Tibial nerve (tissue), 4 donors: ENCODE data around the gene COA6. TPM values are rescaled to one million over a fixed set of nuclear protein-coding genes. Genes with fewer than 3 reads are reported as not detected.

ENCODE experiments used
- DNase-seq, 2 donors: peaks; one replicate each; pipeline ENCODE4 v3.0.0-alpha.2; 2019; ENCODE audit warnings: low spot score in 2 of 2
- H3K27ac ChIP-seq, 4 donors: fragments of 200-600 bp; sonication (generic) in 3 of 4; one replicate each; pipeline ENCODE4 v1.5.1; 2017 to 2019; ENCODE audit warnings: mild to moderate bottlenecking in 1 of 4
- H3K27me3 ChIP-seq, 2 donors: fragments of 200-600 bp; sonication (generic) in 1 of 2; one replicate each; pipeline versions ENCODE4 v1.5.1 to v1.6.0; 2017 to 2019
- H3K36me3 ChIP-seq, 3 donors: fragments of 200-600 bp; sonication (generic); one replicate each; pipeline ENCODE4 v1.5.1; 2018 to 2019
- H3K4me1 ChIP-seq, 4 donors: fragments of 200-600 bp; sonication (generic) in 3 of 4; one replicate each; pipeline ENCODE4 v1.5.1; 2017 to 2019
- H3K4me3 ChIP-seq, 4 donors: fragments of 200-600 bp; sonication (generic) in 3 of 4; one replicate each; pipeline ENCODE4 v1.5.1; 2017 to 2019; ENCODE audit warnings: mild to moderate bottlenecking in 1 of 4, moderate library complexity in 1 of 4
- H3K9me3 ChIP-seq, 4 donors: fragments of 200-600 bp; sonication (generic) in 3 of 4; one replicate each; pipeline ENCODE4 v1.5.1; 2017 to 2019
- CTCF ChIP-seq, 5 experiments: fragments of 200-600 bp in 3 of 5; fragments of 450-650 bp in 2 of 5; sonication (generic) in 3 of 5; IDR thresholded peaks; one replicate each; pipeline ENCODE4 v1.5.1; 2016 to 2019; ENCODE audit warnings: antibody characterized with exemption in 5 of 5, mild to moderate bottlenecking in 3 of 5, moderate library complexity in 2 of 5
- EP300 ChIP-seq, 2 donors: sonication (generic); formaldehyde crosslinking; IDR thresholded peaks; one replicate each; pipeline ENCODE4 v1.6.1; 2017; ENCODE audit warnings: antibody characterized with exemption in 2 of 2, mild to moderate bottlenecking in 1 of 2
- POLR2A ChIP-seq, 2 donors: fragments of 450-650 bp; IDR thresholded peaks; one replicate each; pipeline ENCODE4 v1.6.1; 2017; ENCODE audit warnings: antibody characterized with exemption in 2 of 2, mild to moderate bottlenecking in 2 of 2, moderate library complexity in 2 of 2
- WGBS, 2 donors: methylation state at CpG; one replicate each; pipeline ENCODE4 v1.1.5; 2018; 5-methylcytosine and 5-hydroxymethylcytosine counted together
- total RNA-seq, 4 donors: library from RNA; depleted of rRNA; stranded (reverse); fragments of >200 nt; gene quantifications; one replicate each; pipeline ENCODE4 v1.1.0, GENCODE V29; 2016

Gene COA6
- total RNA-seq, 4 donors from 2014 or later: 11.1 to 25.6 (median 18.6) TPM

DNA sequence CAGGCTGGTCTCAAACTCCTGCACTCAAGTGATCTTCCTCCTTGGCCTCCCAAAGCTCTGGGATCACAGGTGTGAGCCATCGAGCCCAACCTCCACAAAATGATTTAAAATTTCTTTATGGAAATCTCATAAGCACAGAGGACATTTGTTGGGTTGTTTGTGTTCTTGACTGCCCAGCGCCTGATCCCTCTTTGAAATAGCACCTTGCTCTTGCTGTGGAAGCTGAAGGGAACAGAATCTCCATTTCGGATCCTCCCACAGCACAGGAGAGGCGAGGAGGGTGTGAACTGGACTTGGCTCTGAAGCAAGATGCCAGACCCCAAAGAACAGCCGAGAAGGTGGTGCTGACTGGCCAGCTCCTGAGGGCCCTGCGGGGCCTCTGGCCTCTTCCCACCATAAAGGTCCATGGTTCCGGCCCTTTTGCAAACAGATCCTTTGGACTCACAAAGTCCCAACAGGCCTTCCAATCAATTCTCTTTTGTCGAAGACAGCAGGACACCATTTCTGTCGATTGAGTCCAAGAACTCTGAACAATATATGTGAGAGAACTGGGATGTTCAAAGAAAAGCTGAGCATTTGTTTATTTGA lies 45.6 kb upstream of the COA6 start:
- TF ChIP-seq POLR2A (IDR thresholded peaks at IDR 0.05) (no peak), CTCF (IDR thresholded peaks at IDR 0.05) (no peak), EP300 (IDR thresholded peaks at IDR 0.05) (no peak)
- H3K4me3 ChIP-seq: no peak overlapping the region
- H3K27me3 ChIP-seq: peaks cover 0 to 15% of the 10 kb centered on the region in 2 donors
- no peaks in the 10 kb centered on the region for H3K9me3 ChIP-seq
- DNase-seq: no peak
- peaks cover 0 to 11% (median 0%) of the 10 kb centered on the region in 4 donors for H3K4me1 ChIP-seq
- WGBS, 2 donors: 76 to 77% methylated on average over 6 to 9 of the region's 9 CpGs
- no peaks in the 10 kb centered on the region for H3K36me3 ChIP-seq
- no peak overlapping the region for H3K27ac ChIP-seq

DNA sequence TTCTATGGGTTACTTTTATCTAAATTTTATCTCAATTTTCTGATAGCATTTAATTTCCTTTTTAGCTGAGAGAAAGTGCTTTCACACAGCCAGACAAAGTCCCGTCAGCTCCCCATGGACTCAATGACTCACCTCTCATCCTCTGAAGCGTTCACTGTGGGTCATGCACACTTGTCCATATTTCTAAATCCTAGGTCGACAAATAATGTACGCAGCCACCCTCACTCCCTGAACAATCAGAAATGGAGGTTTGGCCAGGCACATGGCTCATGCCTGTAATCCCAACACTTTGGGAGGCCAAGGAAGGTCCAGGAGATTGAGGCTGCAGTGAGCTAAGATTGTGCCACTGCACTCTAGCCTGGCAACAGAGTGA lies 42.4 kb upstream of the COA6 start:
- Histone ChIP-seq H3K27me3 (no peaks in the 10 kb centered on the region), H3K36me3 (no peaks in the 10 kb centered on the region), H3K4me3 (no peak overlapping the region), H3K9me3 (peaks cover 0 to 6% (median 0%) of the 10 kb centered on the region in 4 donors), H3K4me1 (peaks cover 0 to 11% (median 0%) of the 10 kb centered on the region in 4 donors), H3K27ac (no peak overlapping the region)
- WGBS, 2 donors: 83 to 85% methylated on average over 4 of the region's 4 CpGs
- TF ChIP-seq CTCF (IDR thresholded peaks at IDR 0.05) (no peak), EP300 (IDR thresholded peaks at IDR 0.05) (no peak), POLR2A (IDR thresholded peaks at IDR 0.05) (no peak)
- no peak for DNase-seq

DNA sequence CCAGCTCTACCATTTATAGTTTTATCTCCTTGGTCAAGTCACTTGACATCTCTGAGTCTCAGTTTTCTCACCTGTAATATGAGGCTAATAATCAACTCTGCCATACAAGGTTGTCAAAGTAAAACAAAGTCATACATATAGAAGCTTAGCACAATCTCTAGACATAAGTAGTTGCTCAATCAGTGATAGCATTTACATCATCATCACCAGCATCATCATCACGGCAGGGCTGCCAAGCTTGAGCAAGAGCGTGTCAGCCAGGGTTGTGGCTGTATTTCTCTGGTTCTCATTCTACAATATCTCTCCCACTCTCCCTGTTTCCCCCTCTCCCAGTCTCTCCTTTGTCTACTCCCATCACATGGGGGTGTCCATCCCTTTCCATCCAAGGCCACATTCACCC lies 41.7 kb upstream of the COA6 start:
- no peak for TF ChIP-seq POLR2A (IDR thresholded peaks at IDR 0.05)
- no peak for TF ChIP-seq CTCF (IDR thresholded peaks at IDR 0.05)
- TF ChIP-seq EP300 (IDR thresholded peaks at IDR 0.05): no peak
- peaks cover 0 to 5% (median 0%) of the 10 kb centered on the region in 4 donors for H3K4me1 ChIP-seq
- no peak overlapping the region for H3K27ac ChIP-seq
- peaks cover 0 to 12% (median 1%) of the 10 kb centered on the region in 4 donors for H3K9me3 ChIP-seq
- no peaks in the 10 kb centered on the region for H3K36me3 ChIP-seq
- no peak for DNase-seq
- WGBS, 2 donors: 69 to 73% methylated on average over 2 of the region's 2 CpGs
- H3K27me3 ChIP-seq: no peaks in the 10 kb centered on the region
- no peak overlapping the region for H3K4me3 ChIP-seq

DNA sequence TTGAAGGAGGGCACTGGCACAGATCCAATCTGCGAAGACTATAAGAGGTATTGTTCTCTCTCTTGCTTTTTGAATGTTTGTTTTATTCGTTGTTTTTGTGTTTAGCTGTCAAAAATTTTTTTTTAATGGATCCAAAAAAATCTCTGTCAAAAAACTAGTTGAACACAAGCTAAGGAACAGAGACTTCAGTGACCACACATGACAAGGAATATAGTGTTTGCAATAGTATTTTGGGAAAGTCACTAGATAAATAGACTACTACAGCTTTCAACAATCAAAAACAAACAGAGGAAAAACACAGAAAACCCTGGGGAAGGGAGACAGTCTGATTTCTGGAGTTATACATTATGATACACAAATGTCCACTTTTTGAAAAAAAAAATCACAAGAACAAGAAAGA lies 36.9 kb upstream of the COA6 start:
- H3K9me3 ChIP-seq: peaks cover 0 to 40% (median 16%) of the 10 kb centered on the region in 4 donors
- 50 to 67% methylated on average over 2 of the region's 2 CpGs for WGBS, 2 donors
- no peak for TF ChIP-seq EP300 (IDR thresholded peaks at IDR 0.05)
- no peak for TF ChIP-seq CTCF (IDR thresholded peaks at IDR 0.05)
- no peak for TF ChIP-seq POLR2A (IDR thresholded peaks at IDR 0.05)
- no peak overlapping the region for H3K4me3 ChIP-seq
- H3K27ac ChIP-seq: no peak overlapping the region
- no peaks in the 10 kb centered on the region for H3K36me3 ChIP-seq
- DNase-seq: no peak
- no peaks in the 10 kb centered on the region for H3K4me1 ChIP-seq
- no peaks in the 10 kb centered on the region for H3K27me3 ChIP-seq

DNA sequence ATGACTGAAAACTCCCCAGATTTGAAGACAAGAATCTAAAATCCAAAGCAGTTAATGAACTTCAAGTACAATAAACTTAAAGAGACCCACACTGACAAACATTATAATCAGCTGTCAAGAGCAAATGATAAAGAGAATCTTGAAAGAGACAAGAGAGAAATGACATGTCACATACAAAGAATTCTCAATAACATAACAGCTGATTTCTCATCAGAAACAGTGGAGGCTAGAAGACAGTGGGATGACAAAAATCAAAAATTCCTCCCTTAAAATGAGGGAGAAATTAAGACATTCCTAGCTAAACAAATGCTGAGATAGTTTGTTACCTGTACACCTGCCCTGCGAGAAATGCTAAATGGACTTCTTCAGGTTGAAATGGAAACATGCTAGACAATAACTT lies 36.0 kb upstream of the COA6 start:
- no peaks in the 10 kb centered on the region for H3K36me3 ChIP-seq
- TF ChIP-seq EP300 (IDR thresholded peaks at IDR 0.05) (no peak), POLR2A (IDR thresholded peaks at IDR 0.05) (no peak), CTCF (IDR thresholded peaks at IDR 0.05) (no peak)
- H3K9me3 ChIP-seq: peaks cover 0 to 45% (median 16%) of the 10 kb centered on the region in 4 donors
- no peak overlapping the region for H3K27ac ChIP-seq
- no peak overlapping the region for H3K4me3 ChIP-seq
- 95 to 97% methylated on average over 1 of the region's 1 CpG for WGBS, 2 donors
- no peaks in the 10 kb centered on the region for H3K27me3 ChIP-seq
- no peaks in the 10 kb centered on the region for H3K4me1 ChIP-seq
- DNase-seq: no peak
